Activated CD8-positive, alpha-beta T cell treated with anti-CD3 and anti-CD28 coated beads for 36 hours (primary cell): ENCODE results near the gene ADIPOR2. TPM values are rescaled to one million over a fixed set of nuclear protein-coding genes. Genes with fewer than 3 reads are reported as not detected.

ENCODE experiments used
- ATAC-seq: fragments of 200-7000 bp; cut with Tn5 transposase; one replicate; pipeline ENCODE4 v1.10.0; 2021; ENCODE audit warnings: mild to moderate bottlenecking, moderate library complexity
- CTCF ChIA-PET: fragments of 350-600 bp; sonication (Branson Sonifier 250); formaldehyde crosslinking; loops from one replicate; lab custom pipeline; 2021; ENCODE audit warnings: antibody characterized with exemption; lab: Charles Lee
- POLR2A ChIA-PET: fragments of 350-600 bp; sonication (Branson Sonifier 250); formaldehyde crosslinking; loops from one replicate; lab custom pipeline; 2021; ENCODE audit warnings: antibody characterized with exemption; lab: Charles Lee
- DNase-seq: peaks from one replicate; pipeline ENCODE4 v3.0.0-alpha.2; 2020
- H3K27ac Mint-ChIP-seq: one replicate; pipeline ENCODE4 v1.8.0; 2021; ENCODE audit warnings: mild to moderate bottlenecking, mixed read lengths
- H3K27me3 Mint-ChIP-seq: one replicate; pipeline ENCODE4 v1.8.0; 2021; ENCODE audit warnings: mixed read lengths
- H3K36me3 Mint-ChIP-seq: one replicate; pipeline ENCODE4 v1.8.0; 2021; ENCODE audit warnings: low read depth, mixed read lengths
- H3K4me1 Mint-ChIP-seq: one replicate; pipeline ENCODE4 v1.8.0; 2021; ENCODE audit warnings: low read depth, mixed read lengths
- H3K4me3 Mint-ChIP-seq: one replicate; pipeline ENCODE4 v1.8.0; 2021; ENCODE audit warnings: mild to moderate bottlenecking, moderate library complexity, mixed read lengths
- H3K9me3 Mint-ChIP-seq: one replicate; pipeline ENCODE4 v1.8.0; 2021; ENCODE audit warnings: mixed read lengths
- intact Hi-C: fragments of 100-400 bp; cut with micrococcal nuclease; formaldehyde crosslinking; loops from one replicate; pipeline ENCODE4 v1.10.0; 2022
- total RNA-seq, 2 experiments: library from RNA; stranded (reverse); gene quantifications; one replicate each; pipeline ENCODE4 v1.2.3, GENCODE V29; 2021
- TF ChIP-seq, protein P1 (sequence below): fragments of 200-600 bp; IDR thresholded peaks from one replicate; pipeline ENCODE4 v1.8.0; 2022; ENCODE audit warnings: antibody characterized with exemption, mild to moderate bottlenecking

ADIPOR2 gene
- total RNA-seq, 2 experiments from 2014 or later = 48.3 to 49.9 TPM

DNA sequence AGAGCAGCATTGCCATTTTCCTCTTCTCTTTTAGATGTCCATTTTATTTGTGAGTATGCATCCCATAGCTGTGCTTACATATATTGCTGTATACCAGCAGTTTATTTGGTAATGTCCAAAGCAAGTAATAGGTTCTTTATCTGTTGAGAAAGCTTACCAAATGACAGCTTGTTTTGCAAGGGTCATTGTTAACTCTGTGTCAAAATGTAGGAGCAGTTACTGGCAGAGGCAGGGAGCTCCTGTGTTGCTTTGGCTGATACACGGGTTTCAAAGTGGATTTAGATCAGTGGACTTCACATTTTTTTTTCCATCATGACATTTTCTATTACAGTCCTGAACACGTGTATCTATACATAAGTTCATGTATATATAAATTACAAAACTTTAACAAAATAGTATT is 91.3 kb downstream of the ADIPOR2 start:
- TF ChIP-seq, protein P1, sequence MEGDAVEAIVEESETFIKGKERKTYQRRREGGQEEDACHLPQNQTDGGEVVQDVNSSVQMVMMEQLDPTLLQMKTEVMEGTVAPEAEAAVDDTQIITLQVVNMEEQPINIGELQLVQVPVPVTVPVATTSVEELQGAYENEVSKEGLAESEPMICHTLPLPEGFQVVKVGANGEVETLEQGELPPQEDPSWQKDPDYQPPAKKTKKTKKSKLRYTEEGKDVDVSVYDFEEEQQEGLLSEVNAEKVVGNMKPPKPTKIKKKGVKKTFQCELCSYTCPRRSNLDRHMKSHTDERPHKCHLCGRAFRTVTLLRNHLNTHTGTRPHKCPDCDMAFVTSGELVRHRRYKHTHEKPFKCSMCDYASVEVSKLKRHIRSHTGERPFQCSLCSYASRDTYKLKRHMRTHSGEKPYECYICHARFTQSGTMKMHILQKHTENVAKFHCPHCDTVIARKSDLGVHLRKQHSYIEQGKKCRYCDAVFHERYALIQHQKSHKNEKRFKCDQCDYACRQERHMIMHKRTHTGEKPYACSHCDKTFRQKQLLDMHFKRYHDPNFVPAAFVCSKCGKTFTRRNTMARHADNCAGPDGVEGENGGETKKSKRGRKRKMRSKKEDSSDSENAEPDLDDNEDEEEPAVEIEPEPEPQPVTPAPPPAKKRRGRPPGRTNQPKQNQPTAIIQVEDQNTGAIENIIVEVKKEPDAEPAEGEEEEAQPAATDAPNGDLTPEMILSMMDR = no peak
- ATAC-seq = no peak
- no peak overlapping the region for H3K27ac Mint-ChIP-seq
- ChIA-PET POLR2A (no interaction called here), CTCF (interaction anchor here (0.7 to 16.4 kb wide), 4 partner anchors 9 to 158 kb away, joined by 3 to 456 read pairs (median 9); no protein-coding TSS in a partner anchor)
- intact Hi-C loops = no loop called here
- no peaks in the 10 kb centered on the region for H3K9me3 Mint-ChIP-seq
- no peak for DNase-seq
- H3K36me3 Mint-ChIP-seq = peaks cover 14% of the 10 kb centered on the region
- H3K4me3 Mint-ChIP-seq = no peak overlapping the region
- no peaks in the 10 kb centered on the region for H3K27me3 Mint-ChIP-seq
- H3K4me1 Mint-ChIP-seq = no peaks in the 10 kb centered on the region

DNA sequence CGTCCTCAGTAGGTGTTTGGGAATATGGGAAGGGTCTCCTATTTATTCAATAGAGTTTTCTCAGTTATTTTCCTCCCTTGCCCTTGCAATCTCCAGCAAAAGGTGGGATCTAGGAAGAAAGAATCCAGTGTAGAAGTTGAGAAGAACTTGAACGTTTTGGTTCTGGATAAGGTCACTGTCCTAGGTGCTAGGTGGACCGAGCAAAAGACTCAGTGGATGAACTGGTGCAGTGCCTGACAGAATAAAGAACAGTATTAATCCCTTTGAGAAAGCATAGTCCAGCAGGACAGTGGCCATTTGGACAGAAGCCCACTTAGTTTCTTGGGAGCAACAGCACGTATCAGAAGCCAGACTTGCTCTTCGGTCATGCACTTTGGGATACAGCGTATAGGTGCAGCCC is 96.8 kb downstream of the ADIPOR2 start:
- ChIA-PET POLR2A (interaction anchor here (1.0 kb wide), 1 partner anchor 132 kb away, joined by 3 read pairs; no protein-coding TSS in a partner anchor), CTCF (interaction anchor here (1.3 to 16.4 kb wide), 4 partner anchors 17 to 155 kb away, joined by 4 to 456 read pairs (median 70); partner anchors contain the start of gene WNT5B)
- TF ChIP-seq, protein P1 = no peak
- intact Hi-C loops = no loop called here
- no peak overlapping the region for H3K4me3 Mint-ChIP-seq
- H3K27me3 Mint-ChIP-seq = no peaks in the 10 kb centered on the region
- ATAC-seq (no peak), DNase-seq (no peak)
- no peak overlapping the region for H3K27ac Mint-ChIP-seq
- H3K36me3 Mint-ChIP-seq = peaks cover 7% of the 10 kb centered on the region
- H3K9me3 Mint-ChIP-seq = no peaks in the 10 kb centered on the region
- H3K4me1 Mint-ChIP-seq = peaks cover 21% of the 10 kb centered on the region

DNA sequence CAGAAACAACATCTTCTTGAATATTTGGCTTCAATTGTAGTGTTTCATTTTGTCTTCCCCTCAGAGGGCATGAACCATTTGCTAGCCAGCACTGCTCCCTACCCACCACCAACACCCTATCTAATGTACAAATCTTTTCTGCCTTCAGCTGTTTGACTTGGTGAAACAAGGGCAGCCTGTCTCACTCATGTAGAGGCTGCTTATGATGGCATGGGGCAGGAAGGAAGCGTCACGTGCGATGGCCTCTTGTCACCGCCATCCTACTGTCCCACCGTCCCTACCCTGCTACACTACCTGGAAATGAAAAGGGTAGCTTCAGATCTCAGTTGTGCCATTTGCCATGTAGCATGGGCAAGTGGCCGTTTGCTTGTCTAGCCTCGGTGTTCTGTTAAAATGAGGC is 99.6 kb downstream of the ADIPOR2 start:
- no peak for DNase-seq
- H3K4me1 Mint-ChIP-seq = peaks cover 21% of the 10 kb centered on the region
- H3K4me3 Mint-ChIP-seq = no peak overlapping the region
- TF ChIP-seq, protein P1 = no peak
- H3K27ac Mint-ChIP-seq = no peak overlapping the region
- intact Hi-C loops = no loop called here
- H3K36me3 Mint-ChIP-seq = peaks cover 5% of the 10 kb centered on the region
- ChIA-PET CTCF (interaction anchor here (0.9 to 16.4 kb wide), 38 partner anchors 8 to 243 kb away, joined by 3 to 456 read pairs (median 6); partner anchors contain the start of genes ADIPOR2, CACNA2D4 and WNT5B), POLR2A (interaction anchor here (1.0 to 1.3 kb wide), 3 partner anchors 128 to 156 kb away, joined by 3 to 4 read pairs (median 3); no protein-coding TSS in a partner anchor)
- no peak for ATAC-seq
- no peaks in the 10 kb centered on the region for H3K27me3 Mint-ChIP-seq
- H3K9me3 Mint-ChIP-seq = no peaks in the 10 kb centered on the region

DNA sequence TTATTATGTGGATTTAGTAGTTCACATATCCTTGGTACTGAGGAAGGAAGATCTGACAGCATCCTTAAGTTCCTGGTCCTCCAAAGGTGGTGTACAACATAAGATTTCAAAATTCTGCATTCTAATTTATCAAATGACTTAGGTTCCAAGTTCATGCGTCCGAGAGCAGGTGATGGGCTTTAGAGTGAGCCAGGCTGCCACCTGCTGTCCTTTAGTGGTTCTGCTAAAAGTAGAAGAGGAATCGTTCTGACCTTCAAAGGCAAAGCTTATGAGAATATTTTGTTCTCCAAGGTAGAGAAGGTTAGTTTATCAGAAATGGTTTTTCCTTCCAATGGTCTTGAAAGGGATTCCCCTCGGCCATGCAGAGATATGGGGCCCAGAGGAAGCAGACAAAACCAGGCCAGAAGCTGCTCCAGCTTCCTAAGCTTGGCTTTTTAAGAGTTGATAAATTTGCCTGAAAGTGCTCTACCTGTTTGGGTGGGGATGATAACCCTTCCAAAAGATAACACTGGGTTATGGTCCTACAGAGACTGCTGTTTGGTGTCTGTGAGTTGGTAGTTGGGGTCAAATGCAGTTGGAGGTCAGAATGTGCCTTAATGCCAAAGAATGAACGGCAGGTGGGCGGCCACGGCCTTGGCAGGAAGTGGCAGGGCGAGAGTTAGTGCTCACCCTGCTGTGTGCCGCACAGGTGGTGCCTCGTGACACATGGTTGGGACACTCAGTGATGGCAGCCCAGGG is 100.4 kb downstream of the ADIPOR2 start:
- peak overlapping the region; percentile 86 for H3K27ac Mint-ChIP-seq
- ChIA-PET POLR2A (interaction anchor here (0.6 to 1.3 kb wide), 4 partner anchors 129 to 157 kb away, joined by 3 to 4 read pairs (median 3); no protein-coding TSS in a partner anchor), CTCF (interaction anchor here (0.6 to 16.4 kb wide), 61 partner anchors 8 to 791 kb away, joined by 3 to 456 read pairs (median 4); partner anchors contain the start of genes ADIPOR2, CACNA2D4 and WNT5B)
- no peaks in the 10 kb centered on the region for H3K27me3 Mint-ChIP-seq
- no peaks in the 10 kb centered on the region for H3K9me3 Mint-ChIP-seq
- H3K36me3 Mint-ChIP-seq = peaks cover 2% of the 10 kb centered on the region
- TF ChIP-seq, protein P1 = peak; percentile 79
- H3K4me3 Mint-ChIP-seq = no peak overlapping the region
- intact Hi-C loops = loop anchor here (1.0 kb wide), 1 partner anchor 139 kb away; no protein-coding TSS in a partner anchor
- H3K4me1 Mint-ChIP-seq = peaks cover 25% of the 10 kb centered on the region
- ATAC-seq (peak; percentile 51), DNase-seq (peak; percentile 88)
